Panc1 (cell line): Measurements from ENCODE around the gene ARHGEF28.

Source experiments
- POLR2AphosphoS5 ChIP-seq: IDR thresholded peaks from 2 replicates; pipeline ENCODE4 v1.6.1; 2012; ENCODE audit warnings: mild to moderate bottlenecking, low read depth, low read length, moderate library complexity
- TF ChIP-seq, protein P1 (sequence below): fragments of 450-650 bp; IDR thresholded peaks from 2 replicates; pipeline ENCODE4 v1.5.1; 2017; ENCODE audit warnings: mild to moderate bottlenecking

- TF ChIP-seq, protein P1, sequence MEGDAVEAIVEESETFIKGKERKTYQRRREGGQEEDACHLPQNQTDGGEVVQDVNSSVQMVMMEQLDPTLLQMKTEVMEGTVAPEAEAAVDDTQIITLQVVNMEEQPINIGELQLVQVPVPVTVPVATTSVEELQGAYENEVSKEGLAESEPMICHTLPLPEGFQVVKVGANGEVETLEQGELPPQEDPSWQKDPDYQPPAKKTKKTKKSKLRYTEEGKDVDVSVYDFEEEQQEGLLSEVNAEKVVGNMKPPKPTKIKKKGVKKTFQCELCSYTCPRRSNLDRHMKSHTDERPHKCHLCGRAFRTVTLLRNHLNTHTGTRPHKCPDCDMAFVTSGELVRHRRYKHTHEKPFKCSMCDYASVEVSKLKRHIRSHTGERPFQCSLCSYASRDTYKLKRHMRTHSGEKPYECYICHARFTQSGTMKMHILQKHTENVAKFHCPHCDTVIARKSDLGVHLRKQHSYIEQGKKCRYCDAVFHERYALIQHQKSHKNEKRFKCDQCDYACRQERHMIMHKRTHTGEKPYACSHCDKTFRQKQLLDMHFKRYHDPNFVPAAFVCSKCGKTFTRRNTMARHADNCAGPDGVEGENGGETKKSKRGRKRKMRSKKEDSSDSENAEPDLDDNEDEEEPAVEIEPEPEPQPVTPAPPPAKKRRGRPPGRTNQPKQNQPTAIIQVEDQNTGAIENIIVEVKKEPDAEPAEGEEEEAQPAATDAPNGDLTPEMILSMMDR = no peak
- no peak for TF ChIP-seq POLR2AphosphoS5
Measured at GRCh38 chr5:73694089-73694488, 68.1 kb downstream of the ARHGEF28 start.
